Measurements from ENCODE around the gene TPT1. TPM values are rescaled to one million over a fixed set of nuclear protein-coding genes. Genes with fewer than 3 reads are reported as not detected.

TPT1 gene
- total and polyA plus RNA-seq, 2 donors = 4,768 to 12,260 TPM

GRCh38 chr13:45325806-45326205, 15.2 kb downstream of the TPT1 start:
- DNase-seq (ENCODE audit: low read depth in 6 of 9, low spot score in 9 of 9) = no peak
- no peaks in the 10 kb centered on the region for H3K9me3 ChIP-seq (ENCODE audit: control insufficient read depth in 2 of 2, insufficient read depth in 1 of 2, low read length in 1 of 2)
- no peak overlapping the region for H3K4me3 ChIP-seq (ENCODE audit: low read length in 2 of 2)
- 46% methylated on average over 4 of the region's 4 CpGs for WGBS
- no peaks in the 10 kb centered on the region for H3K27me3 ChIP-seq (ENCODE audit: control insufficient read depth in 2 of 2, insufficient read depth in 1 of 2, low read length in 1 of 2)
- no peaks in the 10 kb centered on the region for H3K36me3 ChIP-seq (ENCODE audit: control insufficient read depth in 2 of 2, insufficient read depth in 2 of 2, low read length in 1 of 2)
- H3K4me1 ChIP-seq (ENCODE audit: control insufficient read depth in 2 of 2, insufficient read depth in 2 of 2, low read length in 2 of 2) = peaks cover 4 to 8% of the 10 kb centered on the region in 2 donors
- H3K27ac ChIP-seq (ENCODE audit: low read depth in 1 of 2, low read length in 1 of 2) = no peak overlapping the region

- Histone ChIP-seq H3K36me3 (ENCODE audit: control insufficient read depth in 2 of 2, insufficient read depth in 2 of 2, low read length in 1 of 2) (no peaks in the 10 kb centered on the region), H3K4me1 (ENCODE audit: control insufficient read depth in 2 of 2, insufficient read depth in 2 of 2, low read length in 2 of 2) (no peaks in the 10 kb centered on the region), H3K27me3 (ENCODE audit: control insufficient read depth in 2 of 2, insufficient read depth in 1 of 2, low read length in 1 of 2) (no peaks in the 10 kb centered on the region), H3K27ac (ENCODE audit: low read depth in 1 of 2, low read length in 1 of 2) (no peak overlapping the region), H3K9me3 (ENCODE audit: control insufficient read depth in 2 of 2, insufficient read depth in 1 of 2, low read length in 1 of 2) (no peaks in the 10 kb centered on the region), H3K4me3 (ENCODE audit: low read length in 2 of 2) (no peak overlapping the region)
- no peak for DNase-seq (ENCODE audit: low read depth in 6 of 9, low spot score in 9 of 9)
- 35% methylated on average over 4 of the region's 4 CpGs for WGBS
These were observed 19.9 kb downstream of the TPT1 start for GRCh38 chr13:45320876-45321629.

GRCh38 chr13:45316996-45317395, 24.0 kb downstream of the TPT1 start:
- H3K27ac ChIP-seq (ENCODE audit: low read depth in 1 of 2, low read length in 1 of 2) = no peak overlapping the region
- WGBS = 99% methylated on average over 5 of the region's 5 CpGs
- peaks cover 0 to under 1% of the 10 kb centered on the region in 2 donors for H3K27me3 ChIP-seq (ENCODE audit: control insufficient read depth in 2 of 2, insufficient read depth in 1 of 2, low read length in 1 of 2)
- H3K4me1 ChIP-seq (ENCODE audit: control insufficient read depth in 2 of 2, insufficient read depth in 2 of 2, low read length in 2 of 2) = no peaks in the 10 kb centered on the region
- no peaks in the 10 kb centered on the region for H3K36me3 ChIP-seq (ENCODE audit: control insufficient read depth in 2 of 2, insufficient read depth in 2 of 2, low read length in 1 of 2)
- H3K9me3 ChIP-seq (ENCODE audit: control insufficient read depth in 2 of 2, insufficient read depth in 1 of 2, low read length in 1 of 2) = no peaks in the 10 kb centered on the region
- no peak for DNase-seq (ENCODE audit: low read depth in 6 of 9, low spot score in 9 of 9)
- H3K4me3 ChIP-seq (ENCODE audit: low read length in 2 of 2) = no peak overlapping the region

- WGBS = 94% methylated on average over 6 of the region's 6 CpGs
- Histone ChIP-seq H3K36me3 (ENCODE audit: control insufficient read depth in 2 of 2, insufficient read depth in 2 of 2, low read length in 1 of 2) (no peaks in the 10 kb centered on the region), H3K27me3 (ENCODE audit: control insufficient read depth in 2 of 2, insufficient read depth in 1 of 2, low read length in 1 of 2) (peaks cover 0 to 6% of the 10 kb centered on the region in 2 donors), H3K4me3 (ENCODE audit: low read length in 2 of 2) (no peak overlapping the region), H3K27ac (ENCODE audit: low read depth in 1 of 2, low read length in 1 of 2) (no peak overlapping the region), H3K4me1 (ENCODE audit: control insufficient read depth in 2 of 2, insufficient read depth in 2 of 2, low read length in 2 of 2) (peaks cover 3 to 4% of the 10 kb centered on the region in 2 donors), H3K9me3 (ENCODE audit: control insufficient read depth in 2 of 2, insufficient read depth in 1 of 2, low read length in 1 of 2) (no peaks in the 10 kb centered on the region)
- DNase-seq (ENCODE audit: low read depth in 6 of 9, low spot score in 9 of 9) = no peak
These were observed 24.6 kb downstream of the TPT1 start for GRCh38 chr13:45316338-45316737.

GRCh38 chr13:45315520-45316167, 25.3 kb downstream of the TPT1 start:
- peaks cover 0 to 9% of the 10 kb centered on the region in 2 donors for H3K27me3 ChIP-seq (ENCODE audit: control insufficient read depth in 2 of 2, insufficient read depth in 1 of 2, low read length in 1 of 2)
- no peak overlapping the region for H3K4me3 ChIP-seq (ENCODE audit: low read length in 2 of 2)
- H3K27ac ChIP-seq (ENCODE audit: low read depth in 1 of 2, low read length in 1 of 2) = no peak overlapping the region
- H3K4me1 ChIP-seq (ENCODE audit: control insufficient read depth in 2 of 2, insufficient read depth in 2 of 2, low read length in 2 of 2) = peaks cover 7 to 10% of the 10 kb centered on the region in 2 donors
- no peaks in the 10 kb centered on the region for H3K36me3 ChIP-seq (ENCODE audit: control insufficient read depth in 2 of 2, insufficient read depth in 2 of 2, low read length in 1 of 2)
- 97% methylated on average over 11 of the region's 11 CpGs for WGBS
- no peaks in the 10 kb centered on the region for H3K9me3 ChIP-seq (ENCODE audit: control insufficient read depth in 2 of 2, insufficient read depth in 1 of 2, low read length in 1 of 2)
- DNase-seq (ENCODE audit: low read depth in 6 of 9, low spot score in 9 of 9) = no peak

GRCh38 chr13:45314822-45315221, 26.2 kb downstream of the TPT1 start:
- Histone ChIP-seq H3K36me3 (ENCODE audit: control insufficient read depth in 2 of 2, insufficient read depth in 2 of 2, low read length in 1 of 2) (no peaks in the 10 kb centered on the region), H3K4me1 (ENCODE audit: control insufficient read depth in 2 of 2, insufficient read depth in 2 of 2, low read length in 2 of 2) (peaks cover 8 to 14% of the 10 kb centered on the region in 2 donors), H3K27me3 (ENCODE audit: control insufficient read depth in 2 of 2, insufficient read depth in 1 of 2, low read length in 1 of 2) (peaks cover 0 to 9% of the 10 kb centered on the region in 2 donors), H3K4me3 (ENCODE audit: low read length in 2 of 2) (no peak overlapping the region), H3K27ac (ENCODE audit: low read depth in 1 of 2, low read length in 1 of 2) (no peak overlapping the region), H3K9me3 (ENCODE audit: control insufficient read depth in 2 of 2, insufficient read depth in 1 of 2, low read length in 1 of 2) (no peaks in the 10 kb centered on the region)
- 98% methylated on average over 10 of the region's 10 CpGs for WGBS
- no peak for DNase-seq (ENCODE audit: low read depth in 6 of 9, low spot score in 9 of 9)

GRCh38 chr13:45310341-45311131, 30.4 kb downstream of the TPT1 start:
- no peak overlapping the region for H3K27ac ChIP-seq (ENCODE audit: low read depth in 1 of 2, low read length in 1 of 2)
- H3K36me3 ChIP-seq (ENCODE audit: control insufficient read depth in 2 of 2, insufficient read depth in 2 of 2, low read length in 1 of 2) = no peaks in the 10 kb centered on the region
- H3K9me3 ChIP-seq (ENCODE audit: control insufficient read depth in 2 of 2, insufficient read depth in 1 of 2, low read length in 1 of 2) = no peaks in the 10 kb centered on the region
- H3K4me1 ChIP-seq (ENCODE audit: control insufficient read depth in 2 of 2, insufficient read depth in 2 of 2, low read length in 2 of 2) = peaks cover 8 to 17% of the 10 kb centered on the region in 2 donors
- peak overlapping the region in 1 of 2 donors; percentile 57 for H3K4me3 ChIP-seq (ENCODE audit: low read length in 2 of 2)
- DNase-seq (ENCODE audit: low read depth in 6 of 9, low spot score in 9 of 9) = no peak
- 20% methylated on average over 15 of the region's 15 CpGs for WGBS
- H3K27me3 ChIP-seq (ENCODE audit: control insufficient read depth in 2 of 2, insufficient read depth in 1 of 2, low read length in 1 of 2) = peaks cover 0 to 9% of the 10 kb centered on the region in 2 donors

GRCh38 chr13:45306966-45307365, 34.0 kb downstream of the TPT1 start:
- no peak overlapping the region for H3K27ac ChIP-seq (ENCODE audit: low read depth in 1 of 2, low read length in 1 of 2)
- H3K27me3 ChIP-seq (ENCODE audit: control insufficient read depth in 2 of 2, insufficient read depth in 1 of 2, low read length in 1 of 2) = peaks cover 0 to 8% of the 10 kb centered on the region in 2 donors
- no peak overlapping the region for H3K4me3 ChIP-seq (ENCODE audit: low read length in 2 of 2)
- H3K9me3 ChIP-seq (ENCODE audit: control insufficient read depth in 2 of 2, insufficient read depth in 1 of 2, low read length in 1 of 2) = no peaks in the 10 kb centered on the region
- peaks cover 8 to 17% of the 10 kb centered on the region in 2 donors for H3K4me1 ChIP-seq (ENCODE audit: control insufficient read depth in 2 of 2, insufficient read depth in 2 of 2, low read length in 2 of 2)
- no peaks in the 10 kb centered on the region for H3K36me3 ChIP-seq (ENCODE audit: control insufficient read depth in 2 of 2, insufficient read depth in 2 of 2, low read length in 1 of 2)
- DNase-seq (ENCODE audit: low read depth in 6 of 9, low spot score in 9 of 9) = no peak

GRCh38 chr13:45305079-45305478, 35.9 kb downstream of the TPT1 start:
- DNase-seq (ENCODE audit: low read depth in 6 of 9, low spot score in 9 of 9) = no peak
- no peaks in the 10 kb centered on the region for H3K36me3 ChIP-seq (ENCODE audit: control insufficient read depth in 2 of 2, insufficient read depth in 2 of 2, low read length in 1 of 2)
- no peaks in the 10 kb centered on the region for H3K9me3 ChIP-seq (ENCODE audit: control insufficient read depth in 2 of 2, insufficient read depth in 1 of 2, low read length in 1 of 2)
- 95% methylated on average over 5 of the region's 5 CpGs for WGBS
- peaks cover 0 to 3% of the 10 kb centered on the region in 2 donors for H3K4me1 ChIP-seq (ENCODE audit: control insufficient read depth in 2 of 2, insufficient read depth in 2 of 2, low read length in 2 of 2)
- H3K27me3 ChIP-seq (ENCODE audit: control insufficient read depth in 2 of 2, insufficient read depth in 1 of 2, low read length in 1 of 2) = no peaks in the 10 kb centered on the region
- no peak overlapping the region for H3K4me3 ChIP-seq (ENCODE audit: low read length in 2 of 2)
- no peak overlapping the region for H3K27ac ChIP-seq (ENCODE audit: low read depth in 1 of 2, low read length in 1 of 2)
